Gastrocnemius medialis (tissue), 4 donors: ENCODE measurements around the gene GSTM2.
A peak's percentile ranks its signal among the peaks of the same experiment; 100 is the strongest.

Source experiments
- CTCF ChIP-seq, 5 experiments: fragments of 450-650 bp in 3 of 5; fragments of 200-600 bp in 2 of 5; sonication (generic) in 2 of 5; IDR thresholded peaks in 4 of 5; conservative IDR thresholded peaks in 1 of 5; 1 replicate in 4 of 5; 2 replicates in 1 of 5; pipeline ENCODE4 v1.5.1; 2016 to 2019; ENCODE audit warnings: antibody characterized with exemption in 5 of 5, mild to moderate bottlenecking in 3 of 5, moderate library complexity in 3 of 5
- POLR2A ChIP-seq, 2 donors: fragments of 450-650 bp; IDR thresholded peaks; one replicate each; pipeline ENCODE4 v1.6.1; 2017; ENCODE audit warnings: antibody characterized with exemption in 2 of 2, mild to moderate bottlenecking in 2 of 2, moderate library complexity in 2 of 2

- TF ChIP-seq CTCF (IDR thresholded peaks at IDR 0.05 in 4 of 5, conservative IDR thresholded peaks at IDR 0.05 in 1 of 5) (no peak), POLR2A (IDR thresholded peaks at IDR 0.05) (peak in 1 of 2 donors; percentile 23)
These were observed 48.1 kb upstream of the GSTM2 start, which contains the start of the genes AMPD2 and GNAT2 for GRCh38 chr1:109619576-109620400.
